HCT116 (cell line): ENCODE results near the gene TAS2R5. TPM values are rescaled to one million over a fixed set of nuclear protein-coding genes. Genes with fewer than 3 reads are reported as not detected.
"Not testable (repeated sequence)": the region's sequence is repeated elsewhere in the genome, so short reads cannot be mapped to it uniquely, and the experiment has no call there.

Experiments used
- ATAC-seq: fragments of 200-7000 bp; cut with Tn5 transposase; 2 replicates; pipeline ENCODE4 v1.9.1; 2020; ENCODE audit warnings: mild to moderate bottlenecking, moderate library complexity
- BruUV-seq: library from RNA; stranded (reverse); fragments of 400-500 nt; replicated peaks from 2 replicates; lab custom pipeline; 2021; lab: Mats Ljungman, UMichigan
- CTCF ChIA-PET: fragments of 300-600 bp; sonication (Branson Sonifier 250); formaldehyde crosslinking; loops from one replicate; lab custom pipeline; 2021; ENCODE audit warnings: antibody characterized with exemption; lab: Charles Lee
- POLR2A ChIA-PET: fragments of 300-600, 350-600 bp; sonication (Branson Sonifier 250); formaldehyde crosslinking; loops from one replicate; lab custom pipeline; 2021; ENCODE audit warnings: antibody characterized with exemption; lab: Charles Lee
- RAD21 ChIA-PET, 2 experiments: fragments of 300-600 bp; sonication (Branson Sonifier 250); formaldehyde crosslinking; loops; one replicate each; lab custom pipeline; 2023; ENCODE audit warnings: low total read pairs in 2 of 2; ENCODE audit not compliant: uncharacterized antibody in 2 of 2, unreplicated experiment in 2 of 2, low non-redundant PET in 1 of 2; lab: Charles Lee
- DNase-seq: peaks from one replicate; pipeline ENCODE4 v3.0.0-alpha.2; 2010; ENCODE audit warnings: low read depth, low spot score
- H2AFZ ChIP-seq: fragments of 200-600 bp; shearing (Covaris generic), sonication (generic); 2 replicates; pipeline ENCODE4 v1.6.1; 2017; ENCODE audit warnings: low read depth, mixed run types, mixed read lengths, antibody characterized with exemption, low read length; ENCODE audit not compliant: poor library complexity, severe bottlenecking
- H3K27ac ChIP-seq: 2 replicates; pipeline ENCODE4 v1.5.1; 2012; ENCODE audit warnings: low read depth, low read length
- H3K27me3 ChIP-seq: fragments of 200-600 bp; sonication (generic); 2 replicates; pipeline ENCODE4 v1.6.1; 2016; ENCODE audit warnings: mixed run types, low read length, mixed read lengths; ENCODE audit not compliant: insufficient read depth
- H3K36me3 ChIP-seq, 2 experiments: fragments of 200-500 bp in 1 of 2; fragments of 200-600 bp in 1 of 2; sonication (Bioruptor generic) in 1 of 2; sonication (generic) in 1 of 2; 2 replicates each; pipeline versions ENCODE4 v1.5.1 to v1.6.1; 2014 to 2016; ENCODE audit warnings: low read length in 2 of 2, inconsistent platforms in 1 of 2, mixed read lengths in 1 of 2, mixed run types in 1 of 2; ENCODE audit not compliant: insufficient read depth in 2 of 2, control insufficient read depth in 1 of 2
- H3K4me1 ChIP-seq, 2 experiments: fragments of 200-600 bp in 1 of 2; sonication (generic) in 1 of 2; 2 replicates each; pipeline versions ENCODE4 v1.5.1 to v1.6.1; 2012 to 2017; ENCODE audit warnings: low read length in 2 of 2, inconsistent platforms in 1 of 2, mild to moderate bottlenecking in 1 of 2, mixed read lengths in 1 of 2, mixed run types in 1 of 2, moderate library complexity in 1 of 2; ENCODE audit not compliant: insufficient read depth in 2 of 2, control insufficient read depth in 1 of 2
- H3K4me2 ChIP-seq: fragments of 200-600 bp; sonication (generic); 2 replicates; pipeline ENCODE4 v1.6.1; 2017; ENCODE audit warnings: mixed run types, low read length, mixed read lengths
- H3K4me3 ChIP-seq, 2 experiments: fragments of 200-600 bp in 1 of 2; sonication (generic) in 1 of 2; replicated peaks in 1 of 2; 2 replicates each; pipeline ENCODE4 v1.5.1; 2011 to 2016; ENCODE audit warnings: low read length in 2 of 2, control low read depth in 1 of 2, low read depth in 1 of 2, mild to moderate bottlenecking in 1 of 2, mixed read lengths in 1 of 2, mixed run types in 1 of 2
- H3K79me2 ChIP-seq: fragments of 200-600 bp; sonication (generic); 2 replicates; pipeline ENCODE4 v1.6.1; 2017; ENCODE audit warnings: mild to moderate bottlenecking, mixed run types, low read length, moderate library complexity, mixed read lengths; ENCODE audit not compliant: insufficient read depth
- H3K9ac ChIP-seq: fragments of 200-600 bp; sonication (generic); 2 replicates; pipeline ENCODE4 v1.6.1; 2016; ENCODE audit warnings: low read length, mixed read lengths
- H3K9me2 ChIP-seq: fragments of 200-600 bp; sonication (generic), shearing (Covaris generic); 2 replicates; pipeline ENCODE4 v1.6.1; 2017; ENCODE audit warnings: mixed run types, mild to moderate bottlenecking, moderate library complexity; ENCODE audit not compliant: insufficient read depth
- H3K9me3 ChIP-seq, 2 experiments: fragments of 200-500 bp in 1 of 2; fragments of 200-600 bp in 1 of 2; sonication (Bioruptor generic) in 1 of 2; sonication (generic) in 1 of 2; 2 replicates each; pipeline ENCODE4 v1.6.1; 2014 to 2017; ENCODE audit warnings: low read length in 2 of 2, mixed read lengths in 2 of 2, inconsistent platforms in 1 of 2, low read depth in 1 of 2, mild to moderate bottlenecking in 1 of 2, mixed run types in 1 of 2, moderate library complexity in 1 of 2; ENCODE audit not compliant: control insufficient read depth in 1 of 2, insufficient read depth in 1 of 2
- H4K20me1 ChIP-seq: fragments of 200-600 bp; sonication (generic), shearing (Covaris generic); 2 replicates; pipeline ENCODE4 v1.6.1; 2017; ENCODE audit warnings: mixed run types, mild to moderate bottlenecking, moderate library complexity; ENCODE audit not compliant: insufficient read depth
- CTCF ChIP-seq, 3 experiments: fragments of 200-600 bp in 1 of 3; sonication (generic) in 1 of 3; IDR thresholded peaks in 2 of 3; conservative IDR thresholded peaks in 1 of 3; 2 replicates each; pipeline ENCODE4 v1.5.1; 2012 to 2017; ENCODE audit warnings: low read depth in 2 of 3, low read length in 2 of 3, antibody characterized with exemption in 1 of 3, borderline replicate concordance in 1 of 3, control low read depth in 1 of 3, mild to moderate bottlenecking in 1 of 3, mixed read lengths in 1 of 3, mixed run types in 1 of 3, moderate library complexity in 1 of 3; ENCODE audit not compliant: insufficient read depth in 1 of 3
- EZH2phosphoT487 ChIP-seq: fragments of 200-600 bp; IDR thresholded peaks from 2 replicates; pipeline ENCODE4 v1.6.1; 2018; ENCODE audit warnings: antibody characterized with exemption, borderline replicate concordance
- MAX ChIP-seq: IDR thresholded peaks from 2 replicates; pipeline ENCODE4 v1.6.1; 2012
- POLR2AphosphoS5 ChIP-seq: IDR thresholded peaks from 2 replicates; pipeline ENCODE4 v1.6.1; 2011; ENCODE audit warnings: mild to moderate bottlenecking, low read depth, low read length, moderate library complexity
- RAD21 ChIP-seq: IDR thresholded peaks from 2 replicates; pipeline ENCODE4 v1.6.1; 2012; ENCODE audit warnings: low read depth, mild to moderate bottlenecking
- ZFX ChIP-seq: fragments of 450-650 bp; IDR thresholded peaks from 2 replicates; pipeline ENCODE4 v1.6.1; 2017
- intact Hi-C: fragments of 100-400 bp; cut with micrococcal nuclease; formaldehyde crosslinking; loops from 2 replicates; pipeline ENCODE4 v1.10.0; 2022
- total RNA-seq: library from RNA; stranded (reverse); gene quantifications from one replicate; pipeline ENCODE4 v1.2.1, GENCODE V29; 2021; ENCODE audit not compliant: unreplicated experiment

Gene TAS2R5
- total RNA-seq, 1 experiment from 2014 or later, result 1.7 TPM

GRCh38 chr7:141748396-141748795, 41.6 kb upstream of the TAS2R5 start:
- Histone ChIP-seq H3K79me2 (peaks cover 54% of the 10 kb centered on the region), H3K9me2 (no peaks in the 10 kb centered on the region), H3K4me2 (no peak overlapping the region), H3K9me3 (peaks cover 3 to 12% of the 10 kb centered on the region in 2 experiments; a peak in 2 of 4 replicates), H2AFZ (no peak overlapping the region), H3K36me3 (peaks cover 74 to 82% of the 10 kb centered on the region in 2 experiments), H3K9ac (no peak overlapping the region), H3K4me1 (no peaks in the 10 kb centered on the region), H3K4me3 (no peak overlapping the region), H3K27ac (no peak overlapping the region), H3K27me3 (no peaks in the 10 kb centered on the region), H4K20me1 (no peaks in the 10 kb centered on the region)
- POLR2A ChIA-PET, result no interaction called here
- RAD21 ChIA-PET, result no interaction called here
- DNase-seq, result no peak
- intact Hi-C loops, result no loop called here
- ATAC-seq, result no peak
- no peak for TF ChIP-seq ZFX
- no peak for TF ChIP-seq EZH2phosphoT487
- TF ChIP-seq RAD21, result no peak
- TF ChIP-seq POLR2AphosphoS5, result no peak
- no peak for TF ChIP-seq MAX
- no peak for TF ChIP-seq CTCF (IDR thresholded peaks at IDR 0.05 in 2 of 3, conservative IDR thresholded peaks at IDR 0.05 in 1 of 3; ENCODE audit: borderline replicate concordance in 1 of 3, insufficient read depth in 1 of 3, low read depth in 2 of 3, low read length in 2 of 3)
- BruUV-seq, result no TSS peak
- CTCF ChIA-PET, result interaction anchor here (1.2 kb wide), 1 partner anchor 10 kb away, joined by 6 read pairs; the partner anchor contains the start of gene SSBP1

GRCh38 chr7:141751904-141752303, 38.1 kb upstream of the TAS2R5 start:
- H2AFZ ChIP-seq, H3K9ac ChIP-seq, H3K9me2 ChIP-seq, POLR2A ChIA-PET, H3K27me3 ChIP-seq, DNase-seq, H4K20me1 ChIP-seq, RAD21 ChIA-PET, BruUV-seq, intact Hi-C loops, CTCF ChIA-PET, H3K4me3 ChIP-seq, H3K4me2 ChIP-seq, H3K4me1 ChIP-seq, H3K27ac ChIP-seq, ATAC-seq: not testable (repeated sequence)
- H3K9me3 ChIP-seq, result peaks cover 3 to 12% of the 10 kb centered on the region in 2 experiments; a peak in 2 of 4 replicates
- H3K79me2 ChIP-seq, result peaks cover 35% of the 10 kb centered on the region
- H3K36me3 ChIP-seq, result peaks cover 51 to 60% of the 10 kb centered on the region in 2 experiments
